Activated naive CD8-positive, alpha-beta T cell treated with anti-CD3 and anti-CD28 coated beads, Interleukin-2, amount 50 U/mL, for 16 hours (primary cell): Measurements from ENCODE around the gene GNA15.

Source experiments
- DNase-seq: peaks from one replicate; pipeline ENCODE4 v3.0.0-alpha.2; 2020; ENCODE audit warnings: low read depth, low spot score

The GNA15 gene

GRCh38 chr19:3106509-3107141 lies 29.2 kb upstream of the GNA15 start:
- DNase-seq: no peak

GRCh38 chr19:3107658-3108057 lies 28.2 kb upstream of the GNA15 start:
- no peak for DNase-seq

GRCh38 chr19:3108775-3109174 lies 27.1 kb upstream of the GNA15 start:
- DNase-seq: peak; percentile 45

- DNase-seq: no peak
These were observed 26.3 kb upstream of the GNA15 start for GRCh38 chr19:3109491-3109890.

GRCh38 chr19:3110126-3110825 lies 25.6 kb upstream of the GNA15 start:
- DNase-seq: no peak

- DNase-seq: no peak
These were observed 24.1 kb upstream of the GNA15 start for GRCh38 chr19:3111586-3112247.

GRCh38 chr19:3112375-3113099 lies 23.3 kb upstream of the GNA15 start:
- DNase-seq: no peak

- no peak for DNase-seq
These were observed 22.5 kb upstream of the GNA15 start for GRCh38 chr19:3113100-3114017.

- DNase-seq: no peak
These were observed 21.7 kb upstream of the GNA15 start for GRCh38 chr19:3114018-3114726.

GRCh38 chr19:3114811-3115210 lies 21.0 kb upstream of the GNA15 start:
- no peak for DNase-seq

GRCh38 chr19:3115411-3115810 lies 20.4 kb upstream of the GNA15 start:
- DNase-seq: no peak

GRCh38 chr19:3115916-3116602 lies 19.8 kb upstream of the GNA15 start:
- no peak for DNase-seq

- no peak for DNase-seq
These were observed 19.2 kb upstream of the GNA15 start for GRCh38 chr19:3116621-3117020.

- no peak for DNase-seq
These were observed 18.1 kb upstream of the GNA15 start for GRCh38 chr19:3117716-3118115.

- DNase-seq: no peak
These were observed 17.4 kb upstream of the GNA15 start for GRCh38 chr19:3118232-3119070.

- no peak for DNase-seq
These were observed 16.7 kb upstream of the GNA15 start for GRCh38 chr19:3119071-3119595.

- DNase-seq: no peak
These were observed 16.0 kb upstream of the GNA15 start for GRCh38 chr19:3119693-3120380.

GRCh38 chr19:3120611-3121276 lies 15.1 kb upstream of the GNA15 start:
- DNase-seq: no peak
